GM19397 (cell line): ENCODE measurements around the gene ZNF646.
A peak's percentile ranks its signal among the peaks of the same experiment; 100 is the strongest.

Experiments
- ATAC-seq: cut with Tn5 transposase; IDR thresholded peaks from one replicate; pipeline ENCODE4 v1.9.1; 2021; ENCODE audit warnings: mild to moderate bottlenecking, moderate library complexity; ENCODE audit not compliant: unreplicated experiment

ZNF646 gene

GRCh38 chr16:31064882-31065461 is 9.2 kb upstream of the ZNF646 start:
- no peak for ATAC-seq

- ATAC-seq: no peak
Measured at GRCh38 chr16:31067342-31067741, 6.9 kb upstream of the ZNF646 start.

GRCh38 chr16:31071861-31072260 is 2.4 kb upstream of the ZNF646 start:
- no peak for ATAC-seq

DNA sequence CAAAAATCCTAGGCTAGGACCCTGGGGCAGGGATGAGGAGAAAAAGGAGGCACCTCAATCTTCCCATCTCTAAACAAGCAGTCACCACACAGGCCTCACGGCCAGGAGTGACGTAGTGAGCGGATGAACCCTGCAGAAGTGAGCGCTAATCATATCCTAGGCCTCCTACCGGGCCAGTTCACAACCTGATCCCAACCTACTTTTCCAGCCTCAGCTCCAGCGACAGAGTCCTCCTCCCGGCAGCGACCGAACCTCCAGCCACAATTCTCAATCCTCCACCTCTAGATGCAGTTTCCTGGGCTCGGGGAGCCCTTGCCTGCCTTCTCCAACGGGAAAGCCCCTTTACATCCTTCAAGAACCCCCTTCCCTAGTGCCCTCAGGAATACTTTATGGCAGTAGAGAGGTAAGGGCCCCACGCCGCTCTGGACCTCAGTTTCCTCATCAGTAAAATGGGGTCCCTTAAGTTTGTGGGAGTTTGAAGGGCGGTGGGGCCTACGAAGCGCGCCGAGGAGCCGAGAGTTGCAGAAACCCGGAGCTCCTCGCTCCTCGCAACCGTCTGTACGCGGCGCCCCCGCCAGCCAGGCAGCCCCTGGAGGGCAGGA is 1.6 kb upstream of the ZNF646 start:
- no peak for ATAC-seq

DNA sequence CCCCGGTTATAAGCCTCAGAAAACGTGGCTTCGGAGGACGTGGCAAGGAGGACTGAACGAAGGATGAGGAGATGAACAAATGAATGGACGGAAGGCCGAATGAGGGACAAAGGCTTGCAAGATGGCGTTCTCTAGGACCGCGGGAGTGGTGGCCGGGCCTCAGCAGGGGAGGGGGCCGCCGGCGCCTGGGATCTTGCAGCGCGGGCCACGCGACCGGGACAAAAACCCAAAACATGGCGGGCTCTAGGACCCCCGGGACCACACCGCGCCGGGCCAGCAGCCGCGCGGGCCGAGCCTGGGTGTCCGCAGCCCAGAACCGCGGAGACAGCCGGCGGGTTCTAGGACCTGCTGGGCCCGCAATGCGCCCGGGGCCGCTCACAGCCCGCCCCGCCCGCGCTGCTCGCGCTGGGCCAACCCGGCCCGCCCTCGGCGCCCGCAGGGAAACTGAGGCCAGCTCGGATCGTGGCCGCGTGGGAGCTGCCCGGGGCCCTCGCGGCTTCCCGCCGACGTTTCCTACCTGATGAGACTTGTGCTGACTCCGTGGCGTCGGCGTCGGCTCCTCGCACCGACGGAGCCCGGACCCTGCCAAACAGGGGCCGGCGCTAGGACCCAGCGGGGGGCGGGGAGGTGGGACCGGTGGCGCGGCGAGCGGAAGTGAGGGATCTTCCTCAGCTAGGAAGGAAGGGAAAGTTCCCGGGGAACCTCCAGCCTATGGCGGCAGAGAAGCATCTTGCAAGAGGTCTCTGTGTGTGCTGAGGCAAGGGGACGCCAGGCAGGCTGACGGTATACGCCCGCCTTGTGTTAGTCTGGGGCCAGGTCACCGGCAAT is 866 bp upstream of the ZNF646 start:
- peak; percentile 55 for ATAC-seq

- ATAC-seq: no peak
Measured at GRCh38 chr16:31074814-31075183, 577 bp downstream of the ZNF646 start.

DNA sequence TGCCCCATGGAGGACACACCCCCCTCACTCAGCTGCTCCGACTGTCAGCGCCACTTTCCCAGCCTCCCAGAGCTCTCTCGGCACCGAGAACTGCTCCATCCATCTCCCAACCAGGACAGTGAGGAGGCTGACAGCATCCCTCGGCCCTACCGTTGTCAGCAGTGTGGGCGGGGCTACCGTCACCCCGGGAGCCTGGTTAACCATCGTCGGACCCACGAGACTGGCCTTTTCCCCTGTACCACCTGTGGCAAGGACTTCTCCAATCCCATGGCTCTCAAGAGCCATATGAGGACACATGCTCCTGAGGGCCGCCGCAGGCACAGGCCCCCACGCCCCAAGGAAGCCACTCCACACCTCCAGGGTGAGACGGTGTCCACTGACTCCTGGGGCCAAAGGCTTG is 2.1 kb downstream of the ZNF646 start:
- no peak for ATAC-seq

DNA sequence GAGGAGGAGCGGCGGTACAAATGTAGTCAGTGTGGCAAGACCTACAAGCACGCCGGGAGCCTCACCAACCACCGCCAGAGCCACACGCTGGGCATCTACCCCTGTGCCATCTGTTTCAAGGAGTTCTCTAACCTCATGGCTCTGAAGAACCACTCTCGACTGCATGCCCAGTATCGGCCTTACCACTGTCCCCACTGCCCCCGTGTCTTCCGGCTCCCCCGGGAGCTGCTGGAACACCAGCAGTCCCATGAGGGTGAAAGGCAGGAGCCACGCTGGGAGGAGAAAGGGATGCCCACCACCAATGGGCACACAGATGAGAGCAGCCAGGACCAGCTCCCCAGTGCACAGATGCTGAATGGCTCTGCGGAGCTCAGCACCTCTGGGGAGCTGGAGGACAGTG is 2.8 kb downstream of the ZNF646 start:
- no peak for ATAC-seq

DNA sequence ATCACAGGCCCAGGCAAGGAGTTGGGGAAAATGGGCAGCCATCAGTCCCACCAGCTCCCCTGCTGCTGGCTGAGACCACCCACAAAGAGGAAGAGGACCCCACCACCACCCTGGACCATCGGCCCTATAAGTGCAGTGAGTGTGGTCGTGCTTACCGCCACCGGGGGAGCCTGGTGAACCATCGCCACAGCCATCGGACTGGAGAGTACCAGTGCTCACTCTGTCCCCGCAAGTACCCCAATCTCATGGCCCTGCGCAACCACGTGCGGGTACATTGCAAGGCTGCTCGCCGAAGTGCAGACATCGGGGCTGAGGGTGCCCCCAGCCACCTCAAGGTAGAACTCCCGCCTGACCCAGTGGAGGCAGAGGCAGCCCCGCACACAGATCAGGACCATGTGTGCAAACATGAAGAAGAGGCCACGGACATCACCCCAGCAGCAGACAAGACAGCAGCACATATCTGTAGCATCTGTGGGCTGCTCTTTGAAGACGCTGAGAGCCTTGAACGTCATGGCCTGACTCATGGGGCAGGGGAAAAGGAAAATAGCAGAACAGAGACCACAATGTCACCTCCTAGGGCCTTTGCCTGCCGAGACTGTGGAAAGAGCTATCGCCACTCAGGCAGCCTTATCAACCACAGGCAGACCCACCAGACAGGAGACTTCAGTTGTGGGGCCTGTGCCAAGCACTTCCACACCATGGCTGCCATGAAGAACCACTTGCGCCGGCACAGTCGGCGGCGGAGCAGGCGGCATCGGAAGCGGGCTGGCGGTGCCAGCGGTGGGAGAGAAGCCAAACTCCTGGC is 3.6 kb downstream of the ZNF646 start:
- no peak for ATAC-seq

DNA sequence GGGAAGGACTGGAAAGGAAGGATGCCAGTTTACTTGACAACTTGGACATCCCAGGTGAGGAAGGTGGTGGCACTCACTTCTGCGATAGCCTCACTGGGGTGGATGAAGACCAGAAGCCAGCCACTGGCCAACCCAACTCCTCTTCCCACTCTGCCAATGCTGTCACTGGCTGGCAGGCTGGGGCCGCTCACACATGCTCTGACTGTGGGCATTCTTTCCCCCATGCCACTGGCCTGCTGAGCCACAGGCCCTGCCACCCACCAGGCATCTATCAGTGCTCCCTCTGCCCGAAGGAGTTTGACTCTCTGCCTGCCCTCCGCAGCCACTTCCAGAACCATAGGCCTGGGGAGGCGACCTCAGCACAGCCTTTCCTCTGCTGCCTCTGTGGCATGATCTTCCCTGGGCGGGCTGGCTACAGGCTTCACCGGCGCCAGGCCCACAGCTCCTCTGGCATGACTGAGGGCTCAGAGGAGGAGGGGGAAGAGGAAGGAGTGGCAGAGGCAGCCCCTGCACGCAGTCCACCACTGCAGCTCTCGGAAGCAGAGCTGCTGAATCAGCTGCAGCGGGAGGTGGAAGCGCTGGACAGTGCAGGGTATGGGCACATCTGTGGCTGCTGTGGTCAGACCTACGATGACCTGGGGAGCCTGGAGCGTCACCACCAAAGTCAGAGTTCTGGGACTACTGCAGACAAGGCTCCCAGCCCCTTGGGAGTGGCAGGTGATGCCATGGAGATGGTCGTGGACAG is 4.5 kb downstream of the ZNF646 start:
- no peak for ATAC-seq

DNA sequence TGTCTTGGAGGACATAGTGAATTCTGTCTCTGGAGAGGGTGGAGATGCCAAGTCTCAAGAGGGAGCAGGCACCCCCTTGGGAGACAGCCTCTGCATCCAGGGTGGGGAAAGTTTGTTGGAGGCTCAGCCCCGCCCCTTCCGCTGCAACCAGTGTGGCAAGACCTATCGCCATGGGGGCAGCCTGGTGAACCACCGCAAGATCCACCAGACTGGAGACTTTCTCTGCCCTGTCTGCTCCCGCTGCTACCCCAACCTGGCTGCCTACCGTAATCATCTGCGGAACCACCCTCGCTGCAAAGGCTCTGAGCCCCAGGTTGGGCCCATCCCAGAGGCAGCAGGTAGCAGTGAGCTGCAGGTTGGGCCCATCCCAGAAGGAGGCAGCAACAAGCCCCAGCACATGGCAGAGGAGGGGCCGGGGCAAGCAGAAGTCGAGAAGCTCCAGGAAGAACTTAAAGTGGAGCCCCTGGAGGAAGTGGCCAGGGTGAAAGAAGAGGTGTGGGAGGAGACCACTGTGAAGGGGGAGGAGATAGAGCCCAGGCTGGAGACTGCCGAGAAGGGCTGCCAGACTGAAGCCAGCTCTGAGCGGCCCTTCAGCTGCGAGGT is 5.2 kb downstream of the ZNF646 start:
- ATAC-seq: no peak

DNA sequence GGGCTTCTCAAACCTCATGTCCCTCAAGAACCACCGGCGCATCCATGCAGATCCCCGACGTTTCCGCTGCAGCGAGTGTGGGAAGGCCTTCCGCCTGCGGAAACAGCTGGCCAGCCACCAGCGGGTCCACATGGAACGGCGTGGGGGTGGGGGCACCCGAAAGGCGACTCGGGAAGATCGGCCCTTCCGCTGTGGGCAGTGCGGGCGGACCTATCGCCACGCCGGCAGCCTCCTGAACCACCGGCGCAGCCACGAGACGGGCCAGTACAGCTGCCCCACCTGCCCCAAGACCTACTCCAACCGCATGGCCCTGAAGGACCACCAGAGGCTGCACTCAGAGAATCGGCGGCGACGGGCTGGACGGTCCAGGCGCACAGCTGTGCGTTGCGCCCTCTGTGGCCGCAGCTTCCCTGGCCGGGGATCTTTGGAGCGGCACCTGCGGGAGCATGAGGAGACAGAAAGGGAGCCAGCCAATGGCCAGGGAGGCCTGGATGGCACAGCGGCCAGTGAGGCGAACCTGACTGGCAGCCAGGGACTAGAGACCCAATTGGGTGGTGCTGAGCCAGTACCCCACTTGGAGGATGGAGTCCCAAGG is 5.9 kb downstream of the ZNF646 start:
- ATAC-seq: no peak

GRCh38 chr16:31080756-31081419 is 6.7 kb downstream of the ZNF646 start:
- no peak for ATAC-seq

- no peak for ATAC-seq
Measured at GRCh38 chr16:31081428-31082351, 7.5 kb downstream of the ZNF646 start.

GRCh38 chr16:31082368-31083045 is 8.3 kb downstream of the ZNF646 start:
- ATAC-seq: no peak

DNA sequence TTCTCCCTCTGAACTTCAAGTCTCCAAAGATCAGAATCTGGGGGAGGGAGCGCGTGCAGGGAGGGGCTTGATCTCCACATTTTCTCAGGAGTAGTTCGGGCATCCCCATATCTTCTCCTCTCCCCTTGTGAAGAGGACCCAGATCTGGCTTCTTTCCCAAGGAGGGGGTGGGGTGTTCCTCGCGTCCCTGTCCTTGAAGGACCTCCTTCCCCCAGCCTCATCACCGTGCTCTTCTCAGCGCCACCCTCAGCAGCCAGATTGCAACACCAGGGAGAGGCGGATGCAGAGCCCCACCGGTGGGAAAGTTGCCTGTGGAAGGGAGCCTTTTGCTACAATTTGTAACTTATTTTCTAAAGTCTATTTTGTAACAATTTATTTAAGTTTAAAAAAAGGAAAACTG is 8.9 kb downstream of the ZNF646 start:
- ATAC-seq: no peak

GRCh38 chr16:31083556-31083955 is 9.3 kb downstream of the ZNF646 start:
- ATAC-seq: no peak

DNA sequence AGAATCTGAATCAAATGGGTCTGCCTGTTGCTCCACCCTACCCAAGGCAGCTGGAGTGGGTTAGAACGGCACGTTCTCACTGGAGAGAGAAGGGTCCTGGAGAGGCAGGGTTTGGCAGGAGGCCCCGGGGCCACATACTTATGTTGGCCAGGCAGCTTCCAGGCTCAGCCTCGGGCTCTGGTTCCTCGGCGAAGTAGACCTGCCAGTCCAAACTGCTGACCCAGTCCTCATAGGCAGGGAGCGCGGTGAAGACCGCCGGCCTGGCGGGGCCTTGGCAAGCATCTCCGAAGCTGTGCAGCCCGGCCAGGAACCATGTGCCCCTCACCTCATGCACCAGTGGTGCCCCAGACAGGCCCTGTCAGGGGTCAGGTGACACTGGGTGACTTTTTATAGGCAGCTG is 9.8 kb downstream of the ZNF646 start:
- ATAC-seq: no peak
